ENCODE measurements around the gene EVI5L. TPM values are rescaled to one million over a fixed set of nuclear protein-coding genes. Genes with fewer than 3 reads are reported as not detected.

The EVI5L gene
- polyA plus RNA-seq, 4 donors: 2.9 to 8.4 (median 5.6) TPM

- H3K27me3 ChIP-seq (ENCODE audit: control insufficient read depth in 3 of 3, insufficient read depth in 3 of 3, low read length in 3 of 3): peaks cover 0 to 40% (median 18%) of the 10 kb centered on the region in 3 donors
Measured at GRCh38 chr19:7913652-7914051, 83.6 kb downstream of the EVI5L start.

GRCh38 chr19:7914099-7914498, 84.1 kb downstream of the EVI5L start:
- H3K27me3 ChIP-seq (ENCODE audit: control insufficient read depth in 3 of 3, insufficient read depth in 3 of 3, low read length in 3 of 3): peaks cover 0 to 44% (median 20%) of the 10 kb centered on the region in 3 donors
- H3K4me3 ChIP-seq (ENCODE audit: low read depth in 1 of 3, low read length in 3 of 3): no peak overlapping the region
- FAIRE-seq (no peak), DNase-seq (no peak)
- H3K27ac ChIP-seq (ENCODE audit: low read depth in 1 of 3, low read length in 2 of 3): no peak overlapping the region
- H3K9me3 ChIP-seq (ENCODE audit: control insufficient read depth in 2 of 2, insufficient read depth in 1 of 2, low read depth in 1 of 2, low read length in 1 of 2): no peaks in the 10 kb centered on the region
- 43 to 59% (median 47%) methylated on average over 12 of the region's 12 CpGs for WGBS, 3 donors
- H3K4me1 ChIP-seq (ENCODE audit: control insufficient read depth in 3 of 3, insufficient read depth in 2 of 3, low read depth in 1 of 3, low read length in 2 of 3): peaks cover 2 to 26% (median 3%) of the 10 kb centered on the region in 3 donors
- peaks cover 4 to 42% (median 18%) of the 10 kb centered on the region in 3 donors for H3K36me3 ChIP-seq (ENCODE audit: control insufficient read depth in 3 of 3, insufficient read depth in 2 of 3, low read depth in 1 of 3, low read length in 3 of 3)

More at GRCh38 chr19:7913652-7914051, 83.6 kb downstream of the EVI5L start:
- no peak for FAIRE-seq
- Histone ChIP-seq H3K9me3 (ENCODE audit: control insufficient read depth in 2 of 2, insufficient read depth in 1 of 2, low read depth in 1 of 2, low read length in 1 of 2) (no peaks in the 10 kb centered on the region), H3K27ac (ENCODE audit: low read depth in 1 of 3, low read length in 2 of 3) (no peak overlapping the region), H3K4me1 (ENCODE audit: control insufficient read depth in 3 of 3, insufficient read depth in 2 of 3, low read depth in 1 of 3, low read length in 2 of 3) (peaks cover 2 to 22% (median 3%) of the 10 kb centered on the region in 3 donors), H3K4me3 (ENCODE audit: low read depth in 1 of 3, low read length in 3 of 3) (no peak overlapping the region), H3K36me3 (ENCODE audit: control insufficient read depth in 3 of 3, insufficient read depth in 2 of 3, low read depth in 1 of 3, low read length in 3 of 3) (peaks cover 6 to 46% (median 18%) of the 10 kb centered on the region in 3 donors)
- WGBS, 3 donors: 83 to 87% (median 85%) methylated on average over 10 of the region's 10 CpGs
- no peak for DNase-seq

Other genes starting within 250 kb of the EVI5L start
- gene CAMSAP3, start 234.4 kb upstream of the EVI5L start, polyA plus RNA-seq: 10 to 100 TPM; 32.4 to 87.4 (median 73.5) TPM
- 10 to 100 TPM; 24.3 to 31.8 (median 29.3) TPM for gene XAB2, start 200.7 kb upstream of the EVI5L start, polyA plus RNA-seq
- gene PET100, start 200.4 kb upstream of the EVI5L start, polyA plus RNA-seq: 100 to 1,000 TPM in 2 of 4 donors, 10 to 100 TPM in 2; 43.7 to 149 (median 104) TPM
- gene PCP2, start 196.5 kb upstream of the EVI5L start, polyA plus RNA-seq: 1 to 10 TPM in 3 of 4 donors, under 1 TPM in 1; 0.63 to 7.3 (median 2.3) TPM
- 100 to 1,000 TPM in 3 of 4 donors, 10 to 100 TPM in 1; 95.2 to 271 (median 181) TPM for gene STXBP2, start 193.1 kb upstream of the EVI5L start, polyA plus RNA-seq
- gene RETN, start 161.2 kb upstream of the EVI5L start, polyA plus RNA-seq: 10 to 100 TPM in 1 of 4 donors, 1 to 10 TPM in 1, under 1 TPM in 1, not detected in 1; 0.78 to 10.2 (median 8.1) TPM
- gene MCEMP1, start 153.1 kb upstream of the EVI5L start, polyA plus RNA-seq: 1 to 10 TPM in 1 of 4 donors, under 1 TPM in 3; 0.03 to 1.4 (median 0.48) TPM
- 100 to 1,000 TPM in 2 of 4 donors, 10 to 100 TPM in 2; 47.9 to 166 (median 95.4) TPM for gene TRAPPC5, start 149.4 kb upstream of the EVI5L start, polyA plus RNA-seq
- gene FCER2, start 128.1 kb upstream of the EVI5L start, polyA plus RNA-seq: under 1 TPM in 2 of 4 donors, not detected in 2; 0.27 to 0.90 TPM
- 1 to 10 TPM in 1 of 4 donors, under 1 TPM in 2, not detected in 1; 0.18 to 1.9 (median 0.73) TPM for gene CLEC4G, start 98.1 kb upstream of the EVI5L start, polyA plus RNA-seq
- gene CD209, start 82.7 kb upstream of the EVI5L start, polyA plus RNA-seq: 10 to 100 TPM in 1 of 4 donors, 1 to 10 TPM in 2, under 1 TPM in 1; 0.67 to 13.6 (median 3.3) TPM
- under 1 TPM in 2 of 4 donors, not detected in 2; 0.12 to 0.61 TPM for gene CLEC4M, start 67.0 kb upstream of the EVI5L start, polyA plus RNA-seq
- gene PRR36, start 44.2 kb downstream of the EVI5L start, polyA plus RNA-seq: under 1 TPM in 2 of 4 donors, not detected in 2; 0.22 to 0.47 TPM
- gene LRRC8E, start 58.3 kb downstream of the EVI5L start, polyA plus RNA-seq: under 1 TPM; 0.27 to 0.71 (median 0.60) TPM
- 10 to 100 TPM; 17.3 to 27.5 (median 21.6) TPM for gene MAP2K7, start 73.7 kb downstream of the EVI5L start, polyA plus RNA-seq
- 1 to 10 TPM in 1 of 4 donors, under 1 TPM in 1, not detected in 2; 0.21 to 1.4 TPM for gene TGFBR3L, start 84.6 kb downstream of the EVI5L start, polyA plus RNA-seq
- gene SNAPC2, start 90.1 kb downstream of the EVI5L start, polyA plus RNA-seq: 10 to 100 TPM; 12.4 to 17.3 (median 16.4) TPM
- 1 to 10 TPM in 1 of 4 donors, under 1 TPM in 1, not detected in 2; 0.77 to 1.1 TPM for gene CTXN1, start 95.9 kb downstream of the EVI5L start, polyA plus RNA-seq
- gene TIMM44, start 113.4 kb downstream of the EVI5L start, polyA plus RNA-seq: 10 to 100 TPM; 40.2 to 81.4 (median 68.9) TPM
- 10 to 100 TPM; 14.6 to 51.1 (median 26.4) TPM for gene ELAVL1, start 175.4 kb downstream of the EVI5L start, polyA plus RNA-seq
- gene CCL25, start 222.5 kb downstream of the EVI5L start, polyA plus RNA-seq: 100 to 1,000 TPM; 156 to 831 (median 414) TPM